ENCODE data around the gene TRIM36.

TRIM36 gene

GRCh38 chr5:115169487-115170133 lies at the start of gene TRIM36:
TRIM36 (minus strand) TSS chr5:115169908; CDS start chr5:115169634, 274 bp downstream.
- H3K9me3 ChIP-seq (ENCODE audit: severe bottlenecking): no peaks in the 10 kb centered on the region
- peak; percentile 96 for DNase-seq (ENCODE audit: low spot score)
- no peaks in the 10 kb centered on the region for H3K4me1 ChIP-seq (ENCODE audit: insufficient read depth, poor library complexity, severe bottlenecking)
- H3K27ac ChIP-seq (ENCODE audit: poor library complexity, severe bottlenecking): no peak within 1 kb of the TSS
- no peaks in the 10 kb centered on the region for H3K36me3 ChIP-seq (ENCODE audit: low read depth)
- TF ChIP-seq CTCF (IDR thresholded peaks at IDR 0.05; ENCODE audit: poor library complexity, severe bottlenecking): peak; percentile 48
- peak within 1 kb of the TSS; percentile 43 for H3K4me3 ChIP-seq (ENCODE audit: severe bottlenecking)
- ATAC-seq (ENCODE audit: low read depth): peak; percentile 91
- peaks cover 52% of the 10 kb centered on the region for H3K27me3 ChIP-seq (ENCODE audit: insufficient read depth, poor library complexity, severe bottlenecking)

GRCh38 chr5:115214541-115214940 lies 44.8 kb upstream of the TRIM36 start:
- Histone ChIP-seq H3K27ac (ENCODE audit: poor library complexity, severe bottlenecking) (no peak overlapping the region), H3K36me3 (ENCODE audit: low read depth) (peaks cover 41% of the 10 kb centered on the region), H3K4me1 (ENCODE audit: insufficient read depth, poor library complexity, severe bottlenecking) (no peaks in the 10 kb centered on the region), H3K9me3 (ENCODE audit: severe bottlenecking) (no peaks in the 10 kb centered on the region), H3K4me3 (ENCODE audit: severe bottlenecking) (no peak overlapping the region), H3K27me3 (ENCODE audit: insufficient read depth, poor library complexity, severe bottlenecking) (no peaks in the 10 kb centered on the region)
- ATAC-seq (ENCODE audit: low read depth) (no peak), DNase-seq (ENCODE audit: low spot score) (no peak)
- TF ChIP-seq CTCF (IDR thresholded peaks at IDR 0.05; ENCODE audit: poor library complexity, severe bottlenecking): no peak

GRCh38 chr5:115209279-115209678 lies 39.6 kb upstream of the TRIM36 start:
- no peak overlapping the region for H3K4me3 ChIP-seq (ENCODE audit: severe bottlenecking)
- no peaks in the 10 kb centered on the region for H3K27me3 ChIP-seq (ENCODE audit: insufficient read depth, poor library complexity, severe bottlenecking)
- TF ChIP-seq CTCF (IDR thresholded peaks at IDR 0.05; ENCODE audit: poor library complexity, severe bottlenecking): no peak
- DNase-seq (ENCODE audit: low spot score): no peak
- no peaks in the 10 kb centered on the region for H3K4me1 ChIP-seq (ENCODE audit: insufficient read depth, poor library complexity, severe bottlenecking)
- ATAC-seq (ENCODE audit: low read depth): no peak
- peaks cover 24% of the 10 kb centered on the region for H3K36me3 ChIP-seq (ENCODE audit: low read depth)
- H3K27ac ChIP-seq (ENCODE audit: poor library complexity, severe bottlenecking): no peak overlapping the region
- no peaks in the 10 kb centered on the region for H3K9me3 ChIP-seq (ENCODE audit: severe bottlenecking)

GRCh38 chr5:115202952-115203351 lies 33.2 kb upstream of the TRIM36 start:
- H3K9me3 ChIP-seq (ENCODE audit: severe bottlenecking): no peaks in the 10 kb centered on the region
- H3K4me3 ChIP-seq (ENCODE audit: severe bottlenecking): no peak overlapping the region
- H3K36me3 ChIP-seq (ENCODE audit: low read depth): no peaks in the 10 kb centered on the region
- no peak for TF ChIP-seq CTCF (IDR thresholded peaks at IDR 0.05; ENCODE audit: poor library complexity, severe bottlenecking)
- no peak for DNase-seq (ENCODE audit: low spot score)
- H3K27me3 ChIP-seq (ENCODE audit: insufficient read depth, poor library complexity, severe bottlenecking): no peaks in the 10 kb centered on the region
- no peak for ATAC-seq (ENCODE audit: low read depth)
- no peaks in the 10 kb centered on the region for H3K4me1 ChIP-seq (ENCODE audit: insufficient read depth, poor library complexity, severe bottlenecking)
- H3K27ac ChIP-seq (ENCODE audit: poor library complexity, severe bottlenecking): no peak overlapping the region

- DNase-seq (ENCODE audit: low spot score) (no peak), ATAC-seq (ENCODE audit: low read depth) (no peak)
- no peak for TF ChIP-seq CTCF (IDR thresholded peaks at IDR 0.05; ENCODE audit: poor library complexity, severe bottlenecking)
- Histone ChIP-seq H3K27ac (ENCODE audit: poor library complexity, severe bottlenecking) (no peak overlapping the region), H3K4me3 (ENCODE audit: severe bottlenecking) (no peak overlapping the region), H3K9me3 (ENCODE audit: severe bottlenecking) (no peaks in the 10 kb centered on the region), H3K27me3 (ENCODE audit: insufficient read depth, poor library complexity, severe bottlenecking) (no peaks in the 10 kb centered on the region), H3K4me1 (ENCODE audit: insufficient read depth, poor library complexity, severe bottlenecking) (no peaks in the 10 kb centered on the region), H3K36me3 (ENCODE audit: low read depth) (no peaks in the 10 kb centered on the region)
Observed at GRCh38 chr5:115196161-115196560, 26.5 kb upstream of the TRIM36 start.
